GM11168 (cell line): Measurements from ENCODE around the gene DNAAF5.

ENCODE experiments used
- in situ Hi-C: fragments of 300-500 bp; cut with MboI; formaldehyde crosslinking; loops from one replicate; pipeline ENCODE4 v1.12.0; 2022; ENCODE audit warnings: low sequenced_read_pairs; ENCODE audit not compliant: unreplicated experiment

DNAAF5 gene

DNA sequence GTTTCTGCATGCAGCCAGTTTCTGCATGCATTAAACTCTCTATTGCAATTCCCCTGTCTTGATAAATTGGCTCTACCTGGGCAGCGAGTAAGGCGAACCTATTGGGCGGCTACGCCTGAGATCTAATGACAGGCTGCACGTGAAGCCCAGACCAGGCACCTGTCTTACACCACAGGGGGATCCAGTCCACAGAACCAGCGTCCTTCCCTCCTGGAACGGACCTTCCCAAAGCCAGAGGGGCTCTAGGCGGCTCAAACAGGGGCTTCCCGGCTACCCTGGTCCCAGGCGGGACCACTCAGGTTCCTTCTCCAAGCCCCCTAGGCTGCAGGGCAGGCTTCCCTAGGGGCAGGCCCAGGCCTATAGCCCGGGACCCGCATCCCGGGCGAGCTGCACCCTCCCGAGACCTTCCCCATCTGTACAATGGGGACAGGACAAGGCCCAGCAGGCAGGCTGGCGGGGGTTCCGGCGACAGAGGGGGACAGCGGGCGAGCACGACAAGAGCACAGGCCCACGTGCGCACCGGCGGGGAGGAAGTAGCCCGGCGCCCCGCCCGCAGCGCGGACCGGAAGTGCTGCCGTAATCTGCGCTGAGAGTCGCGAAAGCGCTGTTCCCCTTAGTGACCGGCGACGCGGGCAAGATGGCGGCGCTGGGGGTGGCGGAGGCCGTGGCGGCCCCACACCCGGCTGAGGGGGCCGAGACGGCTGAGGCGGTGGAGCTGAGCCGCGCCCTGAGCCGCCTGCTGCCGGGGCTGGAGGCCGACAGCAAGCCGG lies at the start of gene DNAAF5:
TSS of gene DNAAF5 (plus strand) at position 616 of the 770 bp plus-strand sequence. CDS start at position 638, 22 bp downstream.
- in situ Hi-C loops = no loop called here

GRCh38 chr7:676972-677385 lies 49.5 kb upstream of the DNAAF5 start:
- in situ Hi-C loops = no loop called here

GRCh38 chr7:680411-681127 lies 45.9 kb upstream of the DNAAF5 start:
- in situ Hi-C loops = no loop called here

- in situ Hi-C loops = no loop called here
Observed at GRCh38 chr7:681551-682307, 44.8 kb upstream of the DNAAF5 start.

GRCh38 chr7:682810-683209 lies 43.7 kb upstream of the DNAAF5 start:
- in situ Hi-C loops = no loop called here

- in situ Hi-C loops = no loop called here
Observed at GRCh38 chr7:683526-684205, 42.8 kb upstream of the DNAAF5 start.

DNA sequence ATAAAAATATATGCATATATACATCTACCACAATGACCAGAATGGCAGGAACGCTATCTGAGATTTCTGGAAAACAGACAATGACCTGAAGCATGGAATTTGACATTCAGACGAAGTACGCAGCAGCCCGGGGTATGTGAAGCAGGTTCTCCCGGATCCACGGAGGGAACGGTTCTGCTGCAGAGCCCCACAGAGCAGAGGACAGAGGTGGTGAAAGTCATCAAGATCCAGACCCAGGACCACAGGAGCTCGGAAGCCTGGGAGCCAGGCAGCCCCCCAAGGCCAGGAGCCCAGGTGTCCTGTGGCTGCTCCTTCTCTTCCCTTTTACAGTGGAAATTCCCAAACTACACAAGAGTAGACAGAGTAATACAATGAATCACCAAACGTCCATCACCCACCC lies 42.1 kb upstream of the DNAAF5 start:
- in situ Hi-C loops = no loop called here

GRCh38 chr7:685540-685939 lies 41.0 kb upstream of the DNAAF5 start:
- in situ Hi-C loops = no loop called here

GRCh38 chr7:690478-691360 lies 35.8 kb upstream of the DNAAF5 start:
- in situ Hi-C loops = no loop called here

GRCh38 chr7:691361-692045 lies 35.0 kb upstream of the DNAAF5 start:
- in situ Hi-C loops = no loop called here

GRCh38 chr7:693280-693679 lies 33.2 kb upstream of the DNAAF5 start:
- in situ Hi-C loops = no loop called here

- in situ Hi-C loops = no loop called here
Observed at GRCh38 chr7:696426-696811, 30.1 kb upstream of the DNAAF5 start.

GRCh38 chr7:696812-697551 lies 29.5 kb upstream of the DNAAF5 start:
- in situ Hi-C loops = no loop called here

DNA sequence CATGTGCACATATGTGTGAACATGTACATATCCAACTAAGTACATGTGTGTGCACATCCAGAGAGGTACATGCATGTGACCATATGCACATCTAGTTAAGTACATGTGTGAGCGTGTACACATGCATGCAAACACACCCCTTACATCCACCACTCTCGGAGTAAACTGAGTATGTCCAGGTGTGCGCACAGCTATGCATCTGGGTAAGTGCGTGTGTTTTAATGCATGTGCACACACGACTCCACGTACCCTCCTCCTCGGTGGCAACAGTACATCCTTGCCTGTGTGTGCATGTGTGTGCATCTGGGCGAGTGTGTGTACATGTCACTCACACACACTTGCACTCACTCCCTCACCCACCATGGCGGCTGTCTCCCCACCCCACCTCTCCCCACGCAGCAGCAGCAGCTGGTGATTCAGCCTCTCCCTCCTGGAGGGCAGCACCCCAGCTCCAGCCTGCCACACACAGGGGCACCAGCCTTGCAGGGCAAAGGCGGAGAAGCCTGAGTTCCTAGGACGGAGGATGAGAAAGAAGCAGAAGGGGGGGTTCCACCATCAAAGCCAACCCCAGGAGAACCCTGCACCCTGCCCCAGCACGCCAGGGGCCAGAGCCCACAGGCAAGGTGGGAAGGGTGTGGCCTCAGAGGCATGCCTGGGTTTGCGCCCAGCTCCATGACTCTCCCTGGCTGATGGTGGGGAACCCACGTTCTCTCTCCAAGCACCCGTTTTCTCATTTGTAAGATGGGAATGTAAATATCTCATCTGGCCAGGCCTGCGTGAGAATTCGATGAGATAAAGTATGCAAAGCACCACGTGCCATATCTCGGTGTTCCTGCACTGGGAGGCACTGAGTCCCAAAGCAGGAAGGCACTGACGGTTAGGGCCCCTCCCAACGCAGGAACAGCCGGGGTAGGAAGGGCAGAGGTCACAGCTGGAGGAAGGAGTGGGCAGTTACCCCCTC lies 27.7 kb upstream of the DNAAF5 start:
- in situ Hi-C loops = no loop called here

DNA sequence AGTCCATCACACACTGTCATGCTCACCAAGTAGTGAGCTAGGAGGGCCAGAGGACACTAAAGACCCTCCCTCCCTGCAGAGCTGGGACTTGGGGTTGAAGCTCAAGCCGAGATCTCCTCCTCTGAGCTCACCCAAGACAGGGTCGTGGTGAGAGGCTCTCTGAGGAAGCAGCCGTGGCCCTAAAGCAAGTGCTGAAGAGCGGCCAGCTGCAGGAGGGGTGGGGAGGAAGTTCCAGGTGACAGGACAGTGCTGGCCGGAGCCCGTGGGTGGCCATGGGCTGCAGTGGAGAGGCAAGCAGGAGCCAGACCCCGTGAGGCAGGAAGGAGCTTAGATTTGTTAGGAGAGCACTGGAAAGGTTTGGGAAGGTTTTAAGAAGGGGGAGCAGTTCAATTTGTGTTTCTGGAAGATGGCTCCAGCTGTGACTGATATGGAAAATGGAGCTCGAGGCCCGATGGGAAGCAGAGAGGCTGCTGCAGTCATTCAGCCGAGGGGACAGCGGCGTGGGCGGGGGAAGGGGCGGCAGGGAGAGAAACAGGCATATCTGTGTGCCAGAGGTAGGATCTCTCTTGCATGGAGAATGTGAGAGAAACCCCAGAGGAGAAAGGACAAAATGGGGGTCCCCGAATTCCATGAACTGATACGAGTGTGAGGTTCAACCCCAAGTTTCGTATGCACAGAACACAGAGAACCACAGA lies 26.9 kb upstream of the DNAAF5 start:
- in situ Hi-C loops = no loop called here

- in situ Hi-C loops = no loop called here
Observed at GRCh38 chr7:701086-701671, 25.3 kb upstream of the DNAAF5 start.
